Testis (tissue), 3 donors: ENCODE measurements around the gene PPP1R13B. TPM values are rescaled to one million over a fixed set of nuclear protein-coding genes. Genes with fewer than 3 reads are reported as not detected.

Source experiments
- DNase-seq: peaks from one replicate; pipeline ENCODE4 v3.0.0-alpha.2; 2019
- H3K27ac ChIP-seq, 2 donors: fragments of 200-600 bp; sonication (generic); one replicate each; pipeline ENCODE4 v1.5.1; 2019
- H3K27me3 ChIP-seq: fragments of 200-600 bp; sonication (generic); one replicate; pipeline ENCODE4 v1.5.1; 2019
- H3K36me3 ChIP-seq: fragments of 200-600 bp; sonication (generic); one replicate; pipeline ENCODE4 v1.5.1; 2017; ENCODE audit warnings: low read depth; ENCODE audit errors: missing control alignments
- H3K4me1 ChIP-seq: fragments of 200-600 bp; sonication (generic); one replicate; pipeline ENCODE4 v1.5.1; 2019
- H3K4me3 ChIP-seq, 2 donors: fragments of 200-600 bp; sonication (generic); one replicate each; pipeline ENCODE4 v1.5.1; 2017 to 2019
- H3K9me3 ChIP-seq: fragments of 200-600 bp; sonication (generic); one replicate; pipeline ENCODE4 v1.5.1; 2017
- CTCF ChIP-seq, 3 experiments: fragments of 450-650 bp in 2 of 3; fragments of 200-600 bp in 1 of 3; sonication (generic) in 1 of 3; IDR thresholded peaks; one replicate each; pipeline ENCODE4 v1.5.1; 2016 to 2019; ENCODE audit warnings: antibody characterized with exemption in 3 of 3, mild to moderate bottlenecking in 2 of 3, moderate library complexity in 1 of 3
- POLR2A ChIP-seq: fragments of 450-650 bp; IDR thresholded peaks from one replicate; pipeline ENCODE4 v1.6.1; 2017; ENCODE audit warnings: antibody characterized with exemption, mild to moderate bottlenecking, moderate library complexity
- WGBS, 2 donors: methylation state at CpG; one replicate each; pipeline ENCODE4 v1.1.5; 2018; 5-methylcytosine and 5-hydroxymethylcytosine counted together
- intact Hi-C: fragments of 100-400 bp; cut with DNase I; formaldehyde crosslinking; loops from one replicate; pipeline ENCODE4 v1.15.1; 2023; ENCODE audit warnings: low total_unique reads
- polyA plus RNA-seq: library from polyadenylated mRNA; stranded (reverse); fragments of 350-450 nt; fragmentation: Illumina TruSeq; extraction: RNeasy Lipid Tissue Mini Kit (QIAGEN cat#74804); gene quantifications from one replicate; pipeline ENCODE4 v1.2.3, GENCODE V29; 2014; ENCODE audit warnings: low read depth, low replicate concordance; ENCODE audit not compliant: insufficient read depth
- total RNA-seq, 2 donors: library from RNA; depleted of rRNA; stranded (reverse); fragments of >200 nt; gene quantifications; one replicate each; pipeline ENCODE4 v1.2.3, GENCODE V29; 2016

PPP1R13B gene
- total and polyA plus RNA-seq, 3 donors from 2014 or later = 73.1 to 89.2 (median 82.4) TPM

GRCh38 chr14:103698380-103699260, 148.8 kb downstream of the PPP1R13B start:
- no peak overlapping the region for H3K4me3 ChIP-seq
- H3K27me3 ChIP-seq = no peaks in the 10 kb centered on the region
- H3K4me1 ChIP-seq = peaks cover 30% of the 10 kb centered on the region
- intact Hi-C loops = no loop called here
- 87 to 91% methylated on average over 14 to 28 of the region's 33 CpGs for WGBS, 2 donors
- H3K9me3 ChIP-seq = no peaks in the 10 kb centered on the region
- H3K27ac ChIP-seq = no peak overlapping the region
- no peak for DNase-seq
- no peaks in the 10 kb centered on the region for H3K36me3 ChIP-seq
- TF ChIP-seq POLR2A (no peak), CTCF (IDR thresholded peaks at IDR 0.05) (no peak)

GRCh38 chr14:103697603-103698379, 149.6 kb downstream of the PPP1R13B start:
- no peak overlapping the region for H3K27ac ChIP-seq
- H3K4me1 ChIP-seq = peaks cover 30% of the 10 kb centered on the region
- DNase-seq = no peak
- H3K27me3 ChIP-seq = no peaks in the 10 kb centered on the region
- 80 to 86% methylated on average over 4 to 14 of the region's 14 CpGs for WGBS, 2 donors
- intact Hi-C loops = no loop called here
- H3K4me3 ChIP-seq = no peak overlapping the region
- no peaks in the 10 kb centered on the region for H3K36me3 ChIP-seq
- TF ChIP-seq CTCF (IDR thresholded peaks at IDR 0.05) (no peak), POLR2A (no peak)
- H3K9me3 ChIP-seq = no peaks in the 10 kb centered on the region

- Histone ChIP-seq H3K27ac (peak overlapping the region in 1 of 2 donors; percentile 3), H3K36me3 (no peaks in the 10 kb centered on the region), H3K4me3 (no peak overlapping the region), H3K4me1 (peaks cover 30% of the 10 kb centered on the region), H3K27me3 (no peaks in the 10 kb centered on the region), H3K9me3 (no peaks in the 10 kb centered on the region)
- DNase-seq = no peak
- no peak for TF ChIP-seq POLR2A
- TF ChIP-seq CTCF (IDR thresholded peaks at IDR 0.05) = no peak
- intact Hi-C loops = no loop called here
- WGBS, 2 donors = 24 to 46% methylated on average over 3 of the region's 3 CpGs
These were observed 150.2 kb downstream of the PPP1R13B start for GRCh38 chr14:103697206-103697602.

GRCh38 chr14:103696466-103697071, 150.8 kb downstream of the PPP1R13B start:
- peak; percentile 72 for DNase-seq
- TF ChIP-seq POLR2A (no peak), CTCF (IDR thresholded peaks at IDR 0.05) (no peak)
- Histone ChIP-seq H3K9me3 (no peaks in the 10 kb centered on the region), H3K27me3 (no peaks in the 10 kb centered on the region), H3K4me1 (peaks cover 30% of the 10 kb centered on the region), H3K36me3 (no peaks in the 10 kb centered on the region), H3K4me3 (no peak overlapping the region), H3K27ac (peak overlapping the region in 1 of 2 donors; percentile 30)
- intact Hi-C loops = no loop called here
- 31 to 43% methylated on average over 15 to 17 of the region's 17 CpGs for WGBS, 2 donors
